HUDEP-2 (cell line): ENCODE data around the gene MINPP1.

Experiments
- DNase-seq, 76 experiments: peaks; one replicate each; lab custom pipeline; 2025; ENCODE audit not compliant: unreplicated experiment in 76 of 76; lab: John Stamatoyannopoulos, UW

Gene MINPP1

GRCh38 chr10:87518937-87519336 is 14.2 kb downstream of the MINPP1 start:
- no peak for DNase-seq

DNA sequence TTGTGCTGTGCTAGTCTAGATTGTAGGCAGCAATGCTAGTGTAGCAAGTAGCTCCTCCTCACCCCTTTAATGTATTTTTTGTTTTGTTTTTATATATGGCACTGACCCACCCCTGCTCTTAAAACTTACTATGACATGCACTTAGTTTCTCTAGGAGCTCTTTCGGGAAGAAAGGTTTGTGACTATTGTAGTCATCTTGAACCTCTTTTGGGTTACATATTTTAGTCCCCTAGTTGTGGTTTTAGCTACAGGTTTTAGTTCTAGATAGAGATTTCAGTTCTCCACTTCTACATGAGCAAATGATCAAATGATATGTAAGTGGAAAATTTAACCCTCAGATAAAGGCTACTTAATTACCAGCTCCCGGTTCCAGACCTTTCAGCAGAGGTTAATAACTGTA is 14.9 kb downstream of the MINPP1 start:
- DNase-seq = peak in 1 of 76 experiments; percentile 6

DNA sequence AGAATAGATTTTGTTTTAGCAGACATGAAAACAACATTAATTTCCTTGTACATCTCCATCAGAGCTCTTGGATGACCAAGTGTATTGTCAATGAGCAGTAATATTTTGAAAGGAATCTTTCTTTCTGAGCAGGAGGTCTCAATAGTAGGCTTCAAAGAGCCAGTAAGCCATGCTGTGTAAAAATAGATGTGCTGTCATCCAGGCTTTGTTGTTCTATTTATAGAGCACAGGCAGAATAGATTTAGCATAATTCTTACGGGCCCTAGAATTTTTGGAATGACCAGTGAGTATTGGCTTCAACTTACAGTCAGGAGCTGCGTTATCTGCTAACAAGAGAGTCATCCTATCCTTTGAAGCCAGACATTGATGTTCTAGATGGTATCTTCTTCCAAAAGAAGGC is 19.0 kb downstream of the MINPP1 start:
- DNase-seq = peak in 1 of 76 experiments; percentile 24

GRCh38 chr10:87524296-87524695 is 19.6 kb downstream of the MINPP1 start:
- DNase-seq = no peak

- DNase-seq = no peak
Observed at GRCh38 chr10:87531908-87532622, 27.4 kb downstream of the MINPP1 start.

DNA sequence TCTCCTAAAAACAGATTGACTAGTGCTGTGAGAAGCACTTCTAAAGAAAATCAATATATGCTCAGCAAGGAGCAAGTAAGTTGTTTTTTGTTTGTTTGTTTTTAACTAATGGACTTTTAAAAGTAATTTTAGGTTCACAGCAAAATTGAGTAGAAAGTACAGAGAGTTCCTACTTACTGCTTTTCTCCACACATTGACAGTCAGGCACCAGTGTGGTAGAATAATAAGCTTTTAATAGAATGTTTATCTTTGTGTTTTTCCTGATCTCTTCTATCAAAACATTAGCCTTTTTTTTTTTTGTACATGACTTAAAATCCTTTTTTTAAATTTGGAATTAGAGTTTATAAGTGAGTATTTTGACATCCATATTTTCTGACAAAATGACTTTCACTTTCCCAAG is 28.0 kb downstream of the MINPP1 start:
- DNase-seq = no peak

DNA sequence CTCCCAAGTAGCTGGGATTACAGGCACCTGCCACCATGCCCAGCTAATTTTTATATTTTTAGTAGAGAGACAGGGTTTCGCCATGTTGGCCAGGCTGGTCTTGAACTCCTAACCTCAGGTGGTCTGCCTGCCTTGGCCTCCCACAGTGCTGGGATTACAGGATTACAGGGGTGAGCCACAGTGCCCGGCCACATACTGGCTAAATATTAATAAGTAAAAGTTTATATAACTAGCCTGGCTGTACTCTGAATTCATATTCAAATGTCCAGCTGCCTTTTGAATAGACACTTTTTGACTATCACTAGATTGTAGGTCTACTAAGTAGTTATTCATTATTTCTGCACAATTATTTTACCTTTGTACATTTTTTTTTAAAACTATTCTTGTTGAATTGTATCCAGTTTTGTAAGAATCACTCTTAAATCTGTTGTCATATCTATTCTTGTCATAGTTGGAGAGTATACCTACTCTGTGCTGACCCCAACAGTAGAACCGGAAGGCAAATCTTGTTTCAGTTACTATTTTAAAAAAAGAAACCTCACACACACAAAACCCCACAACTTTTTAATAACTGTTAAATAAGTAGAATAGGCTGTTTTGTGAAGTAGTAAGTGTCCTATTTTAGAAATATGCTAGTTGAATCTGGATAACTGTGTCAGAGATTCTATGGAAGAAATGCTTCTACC is 29.6 kb downstream of the MINPP1 start:
- no peak for DNase-seq

DNA sequence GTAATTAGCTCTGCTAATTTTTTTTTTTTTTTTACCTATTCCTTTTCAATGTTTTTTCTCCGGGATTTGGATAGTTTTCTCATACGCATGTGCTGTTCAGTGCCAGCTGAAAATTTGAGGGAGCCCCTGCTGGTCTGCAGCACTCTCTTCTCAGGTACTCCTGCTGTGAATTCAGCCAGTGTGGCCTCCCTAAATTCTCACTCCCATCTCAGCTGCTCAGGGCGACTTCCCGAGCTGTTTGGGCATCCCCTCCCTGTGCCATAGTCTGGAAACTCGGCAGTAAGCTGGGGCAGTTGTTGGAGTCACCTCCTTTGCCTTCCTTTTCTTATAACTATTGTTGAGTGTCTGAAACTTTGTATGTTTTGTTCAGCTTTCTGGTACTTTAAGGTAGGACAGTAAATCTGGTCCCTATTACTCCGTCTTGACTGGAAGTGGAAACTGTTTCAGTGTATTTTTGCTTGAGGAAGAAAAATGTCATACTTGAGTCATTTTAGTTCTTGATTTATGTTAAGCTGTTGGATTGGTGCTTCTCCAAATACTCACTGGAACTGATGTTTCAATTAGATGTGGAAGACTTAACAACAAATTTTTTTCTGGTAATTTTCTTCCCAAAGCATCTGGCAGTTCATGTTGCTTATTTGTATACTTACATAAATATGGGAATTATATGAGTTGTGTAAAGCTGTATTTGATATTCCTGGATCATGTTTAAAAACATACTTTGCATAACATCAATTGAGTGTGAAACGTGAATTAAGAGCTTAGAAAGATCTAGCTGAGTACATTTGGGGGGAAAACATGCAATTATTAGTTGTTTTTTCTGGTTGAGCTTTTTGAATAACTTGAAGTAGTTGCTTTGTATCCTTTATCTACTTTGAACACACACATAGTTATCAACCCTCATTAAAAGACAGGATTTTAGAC is 33.7 kb downstream of the MINPP1 start:
- no peak for DNase-seq

DNA sequence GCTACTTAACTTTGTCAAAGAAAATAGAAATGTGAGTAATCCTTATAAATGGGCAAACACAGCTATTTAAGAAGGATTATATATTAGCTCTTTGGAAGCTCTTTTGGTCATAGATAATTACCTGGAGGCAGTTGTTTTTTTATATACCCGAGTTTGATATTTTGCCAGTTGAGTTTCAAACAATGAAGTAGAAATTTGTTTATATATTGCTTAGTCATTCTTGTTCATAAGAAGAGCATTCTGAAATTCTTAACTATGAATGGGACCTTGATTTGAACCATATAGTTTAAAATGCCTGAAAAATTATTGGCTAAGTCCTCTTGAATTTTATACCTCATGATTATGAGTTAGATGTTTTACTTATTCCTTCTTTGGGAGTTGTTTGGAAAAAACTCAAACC is 36.4 kb downstream of the MINPP1 start:
- no peak for DNase-seq

- DNase-seq = no peak
Observed at GRCh38 chr10:87544721-87545120, 40.0 kb downstream of the MINPP1 start.

GRCh38 chr10:87545783-87546182 is 41.1 kb downstream of the MINPP1 start:
- DNase-seq = no peak

DNA sequence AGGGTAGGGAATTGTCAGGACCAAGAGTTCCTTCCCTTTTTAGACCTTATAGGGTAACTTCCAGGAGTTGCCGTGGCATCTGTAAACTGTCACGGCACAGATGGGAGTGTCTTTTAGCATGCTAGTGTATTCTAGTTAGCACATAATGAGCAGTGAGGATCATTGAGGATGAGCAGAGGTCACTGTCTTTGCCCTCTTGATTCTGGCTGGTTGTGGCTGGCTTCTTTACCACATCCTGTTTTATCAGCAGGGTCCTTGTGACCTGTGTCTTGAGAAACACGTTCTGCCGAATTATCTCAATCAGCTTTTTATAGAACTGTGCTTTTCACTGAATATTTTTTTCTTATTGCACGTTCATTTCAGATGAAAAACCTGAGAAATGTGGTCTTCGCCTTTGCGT is 41.5 kb downstream of the MINPP1 start:
- peak in 33 of 76 experiments; percentile 6 to 69 (median 30) for DNase-seq

DNA sequence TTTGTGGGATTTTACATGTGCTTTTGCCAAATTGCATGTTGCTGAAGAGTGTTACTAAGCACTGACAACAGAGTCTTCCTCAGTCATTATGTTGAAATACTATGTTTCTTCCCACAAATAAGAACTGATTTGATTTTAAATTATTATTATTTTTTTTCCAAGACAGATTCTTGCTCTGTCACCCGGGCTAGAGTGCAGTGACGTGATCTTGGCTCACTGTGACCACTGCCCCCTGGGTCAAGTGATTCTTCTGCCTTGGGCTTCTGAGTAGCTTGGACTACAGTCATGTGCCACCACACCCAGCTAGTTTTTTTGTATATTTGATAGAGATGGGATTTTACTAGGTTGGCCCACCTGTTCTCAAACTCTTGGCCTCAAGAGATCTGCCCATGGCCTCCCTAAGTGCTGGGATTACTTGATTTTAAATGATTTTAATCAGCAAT is 42.3 kb downstream of the MINPP1 start:
- DNase-seq = no peak

- DNase-seq = peak in 3 of 76 experiments; percentile 15 to 40 (median 18)
Observed at GRCh38 chr10:87547734-87548311, 43.1 kb downstream of the MINPP1 start.

DNA sequence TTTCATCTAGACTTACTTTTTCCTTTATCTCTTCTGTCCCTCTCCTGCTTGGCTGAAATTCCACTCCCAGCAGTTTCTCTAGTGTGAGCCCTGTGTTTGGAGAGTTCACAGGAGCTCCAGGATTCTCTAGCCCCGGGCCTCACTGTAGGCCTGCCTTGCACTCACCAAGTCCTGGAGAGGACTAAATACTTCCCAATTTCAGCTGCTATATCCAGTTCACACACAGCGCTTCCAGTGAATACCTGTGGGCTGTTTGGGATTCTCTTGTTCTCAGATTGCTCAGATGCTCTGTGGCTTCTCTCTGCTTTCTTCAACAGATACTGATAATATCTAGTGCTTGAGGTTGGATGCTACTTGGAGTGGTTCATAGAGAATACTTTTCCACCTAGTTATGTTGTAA is 46.0 kb downstream of the MINPP1 start:
- DNase-seq = no peak

DNA sequence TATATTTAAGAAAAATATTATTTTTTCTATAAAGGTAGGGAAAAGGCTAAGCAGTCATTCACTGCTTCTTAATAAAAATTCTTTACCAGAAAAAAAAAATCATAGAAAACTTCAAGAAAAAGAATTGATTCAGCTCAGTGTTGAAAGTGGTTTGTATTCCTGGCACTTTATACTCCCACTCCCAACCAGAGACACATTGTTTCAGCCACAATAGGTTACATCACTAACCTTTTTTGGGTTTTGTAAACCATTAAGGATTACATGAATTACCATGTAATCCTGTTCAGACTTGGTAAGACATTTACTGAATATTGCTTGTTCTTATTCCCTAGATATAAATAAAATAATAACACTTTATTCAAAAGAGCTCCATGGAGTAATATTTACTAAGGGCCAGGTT is 46.6 kb downstream of the MINPP1 start:
- no peak for DNase-seq

GRCh38 chr10:87552248-87552929 is 47.7 kb downstream of the MINPP1 start:
- DNase-seq = no peak

- no peak for DNase-seq
Observed at GRCh38 chr10:87557409-87557808, 52.7 kb downstream of the MINPP1 start.

DNA sequence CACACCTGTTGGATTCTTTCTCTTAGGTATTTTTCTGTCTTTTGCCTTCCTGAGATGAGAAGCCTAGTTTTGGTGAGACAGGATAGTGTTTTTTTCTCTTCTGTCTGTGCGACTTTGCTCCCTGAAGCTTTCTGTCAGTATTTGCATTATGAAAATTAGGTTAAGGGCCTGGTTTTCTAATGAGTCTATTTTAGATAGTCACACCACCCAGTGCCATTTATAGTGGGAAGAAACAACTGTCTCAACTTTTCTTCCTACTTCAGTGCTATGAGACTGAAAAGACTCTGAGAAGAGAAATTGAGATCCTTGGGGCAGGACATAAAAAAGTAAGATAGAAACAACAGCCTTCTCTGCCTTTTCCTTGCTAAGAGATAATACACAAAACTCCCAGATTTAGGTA is 53.6 kb downstream of the MINPP1 start:
- DNase-seq = no peak

- no peak for DNase-seq
Observed at GRCh38 chr10:87559392-87559791, 54.7 kb downstream of the MINPP1 start.
